Measurements from ENCODE around the gene CDC42BPA. TPM values are rescaled to one million over a fixed set of nuclear protein-coding genes. Genes with fewer than 3 reads are reported as not detected.

The CDC42BPA gene
- total RNA-seq, 1 experiment from 2014 or later: 25.2 TPM

GRCh38 chr1:227155004-227155403 is 163.3 kb downstream of the CDC42BPA start:
- no peak for DNase-seq (ENCODE audit: low spot score)
- Mint-ChIP-seq H3K27ac (no peak overlapping the region), H3K36me3 (0 out of 2 replicates have a peak, but pooled peaks cover 3% of the 10 kb centered on the region), H3K9me3 (no peaks in the 10 kb centered on the region), H3K27me3 (ENCODE audit: low read depth) (no peaks in the 10 kb centered on the region), H3K4me1 (peaks cover 10% of the 10 kb centered on the region), H3K4me3 (no peak overlapping the region)
- no peak for TF ChIP-seq ZNF396 (CRISPR knock-in tag; IDR thresholded peaks at IDR 0.05; ENCODE audit: borderline replicate concordance)
- no peak for TF ChIP-seq TEAD1 (CRISPR knock-in tag; IDR thresholded peaks at IDR 0.05)
- ChIA-PET POLR2A (interaction anchor here (0.7 kb wide), 1 partner anchor 805 kb away, joined by 4 read pairs; no protein-coding TSS in a partner anchor), CTCF (no interaction called here)
- ATAC-seq: no peak

GRCh38 chr1:227152525-227152924 is 165.8 kb downstream of the CDC42BPA start:
- no peaks in the 10 kb centered on the region for H3K9me3 Mint-ChIP-seq

GRCh38 chr1:227140376-227140775 is 177.9 kb downstream of the CDC42BPA start:
- H3K4me1 Mint-ChIP-seq: peaks cover 12% of the 10 kb centered on the region
- H3K4me3 Mint-ChIP-seq: no peak overlapping the region
- ChIA-PET POLR2A (no interaction called here), CTCF (no interaction called here)
- H3K27ac Mint-ChIP-seq: no peak overlapping the region
- H3K36me3 Mint-ChIP-seq: peaks cover 5% of the 10 kb centered on the region; the same call in 1 of the 2 replicates
- H3K27me3 Mint-ChIP-seq (ENCODE audit: low read depth): no peaks in the 10 kb centered on the region
- DNase-seq (ENCODE audit: low spot score) (no peak), ATAC-seq (no peak)
- TF ChIP-seq AFF4 (CRISPR knock-in tag; IDR thresholded peaks at IDR 0.05; ENCODE audit: borderline replicate concordance) (no peak), ZNF232 (CRISPR knock-in tag; IDR thresholded peaks at IDR 0.05) (no peak), ZBTB43 (CRISPR knock-in tag; IDR thresholded peaks at IDR 0.05) (no peak), MYBL2 (CRISPR knock-in tag; IDR thresholded peaks at IDR 0.05) (no peak), CBFB (CRISPR knock-in tag; IDR thresholded peaks at IDR 0.05; ENCODE audit: low read depth) (no peak), CREB1 (CRISPR knock-in tag; IDR thresholded peaks at IDR 0.05) (no peak), USF2 (CRISPR knock-in tag; IDR thresholded peaks at IDR 0.05) (no peak), ZNF121 (CRISPR knock-in tag; IDR thresholded peaks at IDR 0.05) (no peak), ZMAT4 (CRISPR knock-in tag; IDR thresholded peaks at IDR 0.05) (no peak), ETV6 (CRISPR knock-in tag; IDR thresholded peaks at IDR 0.05) (no peak), TP53 (CRISPR knock-in tag; IDR thresholded peaks at IDR 0.05) (no peak), SMAD4 (CRISPR knock-in tag; IDR thresholded peaks at IDR 0.05) (no peak), IRF2 (CRISPR knock-in tag; IDR thresholded peaks at IDR 0.05; ENCODE audit: borderline replicate concordance, low read depth) (no peak), FOXP1 (CRISPR knock-in tag; IDR thresholded peaks at IDR 0.05; ENCODE audit: borderline replicate concordance) (no peak), GRHL2 (CRISPR knock-in tag; IDR thresholded peaks at IDR 0.05; ENCODE audit: insufficient replicate concordance, severe bottlenecking) (no peak)
- no peaks in the 10 kb centered on the region for H3K9me3 Mint-ChIP-seq

More at GRCh38 chr1:227152525-227152924, 165.8 kb downstream of the CDC42BPA start:
- Mint-ChIP-seq H3K27ac (no peak overlapping the region), H3K27me3 (ENCODE audit: low read depth) (no peaks in the 10 kb centered on the region), H3K4me1 (peaks cover 10% of the 10 kb centered on the region), H3K36me3 (no peaks in the 10 kb centered on the region), H3K4me3 (no peak overlapping the region)
- CTCF ChIA-PET: no interaction called here
- no peak for TF ChIP-seq GABPB1 (CRISPR knock-in tag; IDR thresholded peaks at IDR 0.05)
- ATAC-seq (no peak), DNase-seq (ENCODE audit: low spot score) (no peak)
- POLR2A ChIA-PET: no interaction called here
